Stomach (tissue), 9 donors: Measurements from ENCODE around the gene MLLT10. TPM values are rescaled to one million over a fixed set of nuclear protein-coding genes. Genes with fewer than 3 reads are reported as not detected.

ENCODE experiments used
- DNase-seq, 2 donors: peaks; one replicate each; pipeline versions ENCODE4 v3.0.0 to v3.0.0-alpha.2; 2013 to 2019
- H3K27ac ChIP-seq, 5 donors: fragments of 200-600 bp in 4 of 5; sonication (generic) in 4 of 5; one replicate each; pipeline ENCODE4 v1.5.1; 2013 to 2019; ENCODE audit warnings: mild to moderate bottlenecking in 1 of 5, moderate library complexity in 1 of 5
- H3K27me3 ChIP-seq, 3 donors: fragments of 200-600 bp; sonication (generic); one replicate each; pipeline ENCODE4 v1.5.1; 2017 to 2019; ENCODE audit warnings: mixed run types in 1 of 3
- H3K36me3 ChIP-seq, 4 donors: fragments of 200-600 bp; sonication (generic); 1 replicate in 3 of 4; 2 replicates in 1 of 4; pipeline ENCODE4 v1.5.1; 2016 to 2019
- H3K4me1 ChIP-seq, 4 donors: fragments of 200-600 bp; sonication (generic); one replicate each; pipeline ENCODE4 v1.5.1; 2016 to 2019
- H3K4me3 ChIP-seq, 4 donors: fragments of 200-600 bp; sonication (generic) in 3 of 4; one replicate each; pipeline ENCODE4 v1.5.1; 2016 to 2019; ENCODE audit warnings: mild to moderate bottlenecking in 1 of 4
- H3K9me3 ChIP-seq, 4 donors: fragments of 200-600 bp; sonication (generic); one replicate each; pipeline ENCODE4 v1.5.1; 2016 to 2019
- EP300 ChIP-seq: sonication (generic); formaldehyde crosslinking; IDR thresholded peaks from one replicate; pipeline ENCODE4 v1.6.1; 2017; ENCODE audit warnings: antibody characterized with exemption
- POLR2A ChIP-seq, 4 donors: fragments of 450-650 bp; IDR thresholded peaks; one replicate each; pipeline ENCODE4 v1.6.1; 2016; ENCODE audit warnings: antibody characterized with exemption in 4 of 4, control low read depth in 2 of 4, mild to moderate bottlenecking in 1 of 4, moderate library complexity in 1 of 4
- POLR2AphosphoS5 ChIP-seq, 3 donors: sonication (generic); formaldehyde crosslinking; IDR thresholded peaks; one replicate each; pipeline ENCODE4 v1.6.1; 2016; ENCODE audit warnings: antibody characterized with exemption in 3 of 3
- WGBS, 5 donors: extraction: QIAGEN DNeasy Blood & Tissue Kit in 3 of 5; methylation state at CpG; one replicate each; pipeline versions ENCODE4 v1.1.5 to v1.1.7; 2013 to 2018; 5-methylcytosine and 5-hydroxymethylcytosine counted together
- intact Hi-C: fragments of 100-400 bp; cut with DNase I; formaldehyde crosslinking; loops from one replicate; pipeline ENCODE4 v1.15.1; 2023; ENCODE audit warnings: low total_unique reads
- polyA plus RNA-seq, 3 donors: library from polyadenylated mRNA; stranded (reverse); fragments of 200-250 nt; gene quantifications; one replicate each; pipeline ENCODE4 v1.2.3, GENCODE V29; 2013
- total RNA-seq, 5 donors: library from RNA; depleted of rRNA; stranded (reverse); fragments of >200 nt; gene quantifications; one replicate each; pipeline versions ENCODE4 v1.1.0 to v1.2.3, GENCODE V29; 2014 to 2016
- TF ChIP-seq, protein P1 (sequence below), 7 experiments: fragments of 450-650 bp in 4 of 7; fragments of 200-600 bp in 3 of 7; sonication (generic) in 3 of 7; IDR thresholded peaks; one replicate each; pipeline ENCODE4 v1.5.1; 2016 to 2019; ENCODE audit warnings: antibody characterized with exemption in 7 of 7, control low read depth in 2 of 7, mild to moderate bottlenecking in 1 of 7
- donor health status: healthy with polysubstance abuse.
- donor health status: Bipolar disorder and iron deficiency.
- donor health status: healthy.

Gene MLLT10
- total and polyA plus RNA-seq, 8 donors = 12.8 to 76.9 (median 23.8) TPM

DNA sequence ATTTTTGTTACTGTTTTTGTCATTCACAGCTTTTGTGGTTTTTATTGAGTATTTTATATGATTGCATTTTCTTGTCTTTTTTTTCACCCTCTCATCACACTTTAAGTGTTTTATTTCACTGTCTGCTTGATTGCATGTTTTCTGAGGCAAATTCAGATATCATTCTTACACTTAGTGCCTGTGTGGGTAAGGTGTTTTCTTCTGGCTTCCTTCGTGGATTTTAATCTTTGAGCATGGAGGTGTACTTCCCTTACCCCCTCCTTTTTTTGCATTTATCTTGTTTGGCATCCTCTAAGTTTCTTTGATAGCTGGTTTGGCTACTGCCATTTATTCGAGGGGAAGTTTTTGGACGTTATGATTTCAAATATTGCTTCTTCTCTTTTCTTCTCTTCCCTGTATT lies 127.9 kb downstream of the MLLT10 start:
- intact Hi-C loops = no loop called here
- H3K27ac ChIP-seq = no peak overlapping the region

DNA sequence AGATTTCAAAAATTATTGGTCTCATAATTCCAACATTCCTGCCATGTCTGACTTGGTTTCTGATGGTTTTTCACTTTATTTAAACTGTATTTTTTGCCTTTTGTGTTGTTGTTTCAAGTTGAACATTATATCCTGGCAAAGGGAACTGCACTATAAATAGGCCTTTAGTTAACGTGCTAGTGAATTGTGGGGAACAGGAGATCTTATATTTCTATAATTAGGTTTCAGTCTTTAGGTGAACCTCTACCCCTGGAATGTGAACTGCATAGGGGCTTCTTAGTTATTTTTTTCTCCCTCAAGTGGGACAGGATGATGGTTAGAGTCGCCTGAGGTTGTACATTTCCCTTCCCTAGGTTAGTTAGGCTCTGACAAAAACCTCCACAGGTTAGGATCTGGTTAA lies 128.6 kb downstream of the MLLT10 start:
- intact Hi-C loops = no loop called here
- no peak overlapping the region for H3K27ac ChIP-seq
- peaks cover 0 to 64% (median 29%) of the 10 kb centered on the region in 4 donors for H3K4me1 ChIP-seq
- TF ChIP-seq, protein P1, sequence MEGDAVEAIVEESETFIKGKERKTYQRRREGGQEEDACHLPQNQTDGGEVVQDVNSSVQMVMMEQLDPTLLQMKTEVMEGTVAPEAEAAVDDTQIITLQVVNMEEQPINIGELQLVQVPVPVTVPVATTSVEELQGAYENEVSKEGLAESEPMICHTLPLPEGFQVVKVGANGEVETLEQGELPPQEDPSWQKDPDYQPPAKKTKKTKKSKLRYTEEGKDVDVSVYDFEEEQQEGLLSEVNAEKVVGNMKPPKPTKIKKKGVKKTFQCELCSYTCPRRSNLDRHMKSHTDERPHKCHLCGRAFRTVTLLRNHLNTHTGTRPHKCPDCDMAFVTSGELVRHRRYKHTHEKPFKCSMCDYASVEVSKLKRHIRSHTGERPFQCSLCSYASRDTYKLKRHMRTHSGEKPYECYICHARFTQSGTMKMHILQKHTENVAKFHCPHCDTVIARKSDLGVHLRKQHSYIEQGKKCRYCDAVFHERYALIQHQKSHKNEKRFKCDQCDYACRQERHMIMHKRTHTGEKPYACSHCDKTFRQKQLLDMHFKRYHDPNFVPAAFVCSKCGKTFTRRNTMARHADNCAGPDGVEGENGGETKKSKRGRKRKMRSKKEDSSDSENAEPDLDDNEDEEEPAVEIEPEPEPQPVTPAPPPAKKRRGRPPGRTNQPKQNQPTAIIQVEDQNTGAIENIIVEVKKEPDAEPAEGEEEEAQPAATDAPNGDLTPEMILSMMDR (IDR thresholded peaks at IDR 0.05) = no peak
- TF ChIP-seq POLR2A (IDR thresholded peaks at IDR 0.05) (no peak), POLR2AphosphoS5 (IDR thresholded peaks at IDR 0.05) (no peak), EP300 (no peak)
- no peak overlapping the region for H3K4me3 ChIP-seq
- WGBS, 5 donors = 55 to 78% (median 64%) methylated on average over 2 of the region's 2 CpGs
- peaks cover 0 to 7% (median 4%) of the 10 kb centered on the region in 4 donors for H3K36me3 ChIP-seq
- H3K27me3 ChIP-seq = no peaks in the 10 kb centered on the region
- H3K9me3 ChIP-seq = no peaks in the 10 kb centered on the region
- DNase-seq = no peak

More for the DNA sequence above, 127.9 kb downstream of the MLLT10 start:
- no peaks in the 10 kb centered on the region for H3K9me3 ChIP-seq
- 25 to 44% (median 36%) methylated on average over 3 of the region's 3 CpGs for WGBS, 5 donors
- H3K4me1 ChIP-seq = peaks cover 0 to 58% (median 27%) of the 10 kb centered on the region in 4 donors
- H3K36me3 ChIP-seq = peaks cover 0 to 7% (median 4%) of the 10 kb centered on the region in 4 donors
- TF ChIP-seq POLR2A (IDR thresholded peaks at IDR 0.05) (no peak), POLR2AphosphoS5 (IDR thresholded peaks at IDR 0.05) (no peak), EP300 (no peak)
- TF ChIP-seq, protein P1 (IDR thresholded peaks at IDR 0.05) = no peak
- H3K4me3 ChIP-seq = no peak overlapping the region
- DNase-seq = no peak
- no peaks in the 10 kb centered on the region for H3K27me3 ChIP-seq

DNA sequence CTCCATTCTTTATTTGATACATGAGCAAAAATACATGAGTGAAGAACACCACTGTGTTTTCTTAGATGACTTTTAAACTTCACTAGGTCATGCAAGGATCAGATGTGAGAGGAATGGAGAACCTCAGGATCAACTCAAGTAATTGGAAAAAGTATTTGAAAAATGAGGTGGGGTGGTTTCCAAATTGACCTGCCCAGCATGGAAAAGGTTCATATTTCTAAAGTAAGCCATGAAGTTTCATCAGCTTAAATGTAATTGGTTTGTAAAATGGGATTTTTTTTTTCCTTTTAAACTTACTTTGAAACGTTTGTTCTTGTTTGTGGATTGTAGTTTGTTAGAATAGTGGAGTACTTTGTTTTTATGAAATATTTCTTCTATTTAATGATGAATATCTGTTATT lies 134.8 kb downstream of the MLLT10 start:
- 52 to 80% (median 71%) methylated on average over 1 of the region's 1 CpG for WGBS, 5 donors

DNA sequence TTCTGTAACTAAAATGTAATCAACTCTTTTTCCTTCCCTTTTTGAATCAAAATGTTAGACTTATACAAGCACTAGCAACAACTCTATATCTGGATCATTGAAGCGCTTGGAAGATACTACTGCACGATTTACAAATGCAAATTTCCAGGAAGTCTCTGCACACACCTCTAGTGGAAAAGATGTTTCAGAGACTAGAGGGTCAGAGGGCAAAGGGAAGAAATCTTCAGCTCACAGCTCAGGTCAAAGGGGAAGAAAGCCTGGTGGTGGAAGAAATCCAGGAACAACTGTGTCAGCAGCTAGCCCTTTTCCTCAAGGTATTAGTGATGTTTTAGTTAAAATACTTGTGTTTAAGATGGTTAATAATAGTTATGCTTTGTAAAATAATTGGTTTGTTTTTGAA lies 136.4 kb downstream of the MLLT10 start:
- H3K9me3 ChIP-seq = no peaks in the 10 kb centered on the region
- 74 to 82% (median 75%) methylated on average over 2 of the region's 2 CpGs for WGBS, 5 donors
- TF ChIP-seq POLR2A (IDR thresholded peaks at IDR 0.05) (no peak), POLR2AphosphoS5 (IDR thresholded peaks at IDR 0.05) (no peak), EP300 (no peak)
- no peak overlapping the region for H3K4me3 ChIP-seq
- intact Hi-C loops = no loop called here
- DNase-seq = no peak
- H3K27me3 ChIP-seq = no peaks in the 10 kb centered on the region
- H3K27ac ChIP-seq = no peak overlapping the region
- peaks cover 2 to 23% (median 12%) of the 10 kb centered on the region in 4 donors for H3K36me3 ChIP-seq
- peaks cover 0 to 21% (median 9%) of the 10 kb centered on the region in 4 donors for H3K4me1 ChIP-seq

More for the DNA sequence above, 134.8 kb downstream of the MLLT10 start:
- H3K36me3 ChIP-seq = peaks cover 2 to 22% (median 11%) of the 10 kb centered on the region in 4 donors
- no peak overlapping the region for H3K27ac ChIP-seq
- H3K9me3 ChIP-seq = no peaks in the 10 kb centered on the region
- TF ChIP-seq, protein P1 (IDR thresholded peaks at IDR 0.05) = no peak
- no peak for DNase-seq
- no peak overlapping the region for H3K4me3 ChIP-seq
- no peaks in the 10 kb centered on the region for H3K27me3 ChIP-seq
- H3K4me1 ChIP-seq = peaks cover 0 to 21% (median 10%) of the 10 kb centered on the region in 4 donors
- intact Hi-C loops = no loop called here

DNA sequence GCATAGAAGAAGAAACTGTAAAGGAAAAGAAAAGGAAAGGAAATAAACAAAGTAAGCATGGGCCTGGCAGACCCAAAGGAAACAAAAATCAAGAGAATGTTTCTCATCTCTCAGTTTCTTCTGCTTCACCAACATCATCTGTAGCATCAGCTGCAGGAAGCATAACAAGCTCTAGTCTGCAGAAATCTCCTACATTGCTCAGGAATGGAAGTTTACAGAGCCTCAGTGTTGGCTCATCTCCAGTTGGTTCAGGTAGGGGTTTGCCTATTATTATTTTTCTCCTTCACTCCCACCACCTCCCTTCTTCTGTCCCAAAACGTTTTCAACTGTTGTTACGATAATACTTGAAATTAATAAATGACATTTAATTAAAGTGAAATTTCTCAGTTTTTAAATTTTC lies 139.6 kb downstream of the MLLT10 start:
- WGBS, 5 donors = 76 to 86% (median 84%) methylated on average over 2 of the region's 2 CpGs
- peaks cover 0 to 5% (median 0%) of the 10 kb centered on the region in 4 donors for H3K4me1 ChIP-seq
- no peaks in the 10 kb centered on the region for H3K9me3 ChIP-seq
- no peaks in the 10 kb centered on the region for H3K27me3 ChIP-seq
- H3K36me3 ChIP-seq = peaks cover 2 to 17% (median 8%) of the 10 kb centered on the region in 4 donors
- no peak for TF ChIP-seq EP300
- no peak for TF ChIP-seq POLR2A (IDR thresholded peaks at IDR 0.05)
- no peak for TF ChIP-seq POLR2AphosphoS5 (IDR thresholded peaks at IDR 0.05)
- TF ChIP-seq, protein P1 (IDR thresholded peaks at IDR 0.05) = no peak
- H3K4me3 ChIP-seq = no peak overlapping the region
- intact Hi-C loops = no loop called here
- H3K27ac ChIP-seq = no peak overlapping the region
- no peak for DNase-seq
